ENCODE data around the gene PERCC1.
"Not testable (repeated sequence)": the region's sequence is repeated elsewhere in the genome, so short reads cannot be mapped to it uniquely, and the experiment has no call there.

PERCC1 gene

GRCh38 chr16:1466054-1466453 lies 35.2 kb downstream of the PERCC1 start:
- DNase-seq (ENCODE audit: extremely low read depth, low read depth) = no peak
- no peak for TF ChIP-seq CTCF (IDR thresholded peaks at IDR 0.05; ENCODE audit: low read depth, low read length)

- TF ChIP-seq CTCF (IDR thresholded peaks at IDR 0.05; ENCODE audit: low read depth, low read length) = no peak
- no peak for DNase-seq (ENCODE audit: extremely low read depth, low read depth)
Measured at GRCh38 chr16:1466968-1467521, 36.2 kb downstream of the PERCC1 start.

GRCh38 chr16:1468426-1468810 lies 37.5 kb downstream of the PERCC1 start:
- no peak for TF ChIP-seq CTCF (IDR thresholded peaks at IDR 0.05; ENCODE audit: low read depth, low read length)
- no peak for DNase-seq (ENCODE audit: extremely low read depth, low read depth)

- DNase-seq (ENCODE audit: extremely low read depth, low read depth) = not testable (repeated sequence)
Measured at GRCh38 chr16:1469141-1469540, 38.3 kb downstream of the PERCC1 start.

- DNase-seq (ENCODE audit: extremely low read depth, low read depth) = no peak
Measured at GRCh38 chr16:1469693-1470201, 38.9 kb downstream of the PERCC1 start.

GRCh38 chr16:1470481-1471251 lies 39.8 kb downstream of the PERCC1 start:
- no peak for TF ChIP-seq CTCF (IDR thresholded peaks at IDR 0.05; ENCODE audit: low read depth, low read length)
- no peak for DNase-seq (ENCODE audit: extremely low read depth, low read depth)

More at GRCh38 chr16:1469693-1470201, 38.9 kb downstream of the PERCC1 start:
- TF ChIP-seq CTCF (IDR thresholded peaks at IDR 0.05; ENCODE audit: low read depth, low read length) = no peak

- DNase-seq (ENCODE audit: extremely low read depth, low read depth) = no peak
- no peak for TF ChIP-seq CTCF (IDR thresholded peaks at IDR 0.05; ENCODE audit: low read depth, low read length)
Measured at GRCh38 chr16:1471569-1472194, 40.8 kb downstream of the PERCC1 start.
